Forelimb muscle (tissue), 1 donor: Measurements from ENCODE around the gene ANKRD44. TPM values are rescaled to one million over a fixed set of nuclear protein-coding genes. Genes with fewer than 3 reads are reported as not detected.

Experiments
- DNase-seq: peaks from one replicate; pipeline ENCODE4 v3.0.0-alpha.2; 2013; ENCODE audit warnings: low read depth
- polyA plus RNA-seq: library from polyadenylated mRNA; unstranded; fragments of 120-200 nt; gene quantifications from one replicate; pipeline ENCODE4 v1.2.1, GENCODE V29; 2013; ENCODE audit not compliant: insufficient read length

ANKRD44 gene
- polyA plus RNA-seq, 1 donor: 18.1 TPM

- DNase-seq: no peak
Observed at GRCh38 chr2:197237291-197238042, 73.1 kb downstream of the ANKRD44 start.

- DNase-seq: no peak
Observed at GRCh38 chr2:197236816-197237215, 73.8 kb downstream of the ANKRD44 start.

GRCh38 chr2:197236159-197236558 lies 74.4 kb downstream of the ANKRD44 start:
- DNase-seq: no peak

- DNase-seq: no peak
Observed at GRCh38 chr2:197235711-197236110, 74.9 kb downstream of the ANKRD44 start.

GRCh38 chr2:197234671-197235191 lies 75.8 kb downstream of the ANKRD44 start:
- no peak for DNase-seq

GRCh38 chr2:197233473-197233872 lies 77.1 kb downstream of the ANKRD44 start:
- no peak for DNase-seq

GRCh38 chr2:197232010-197232409 lies 78.6 kb downstream of the ANKRD44 start:
- DNase-seq: no peak

GRCh38 chr2:197229509-197230443 lies 80.8 kb downstream of the ANKRD44 start:
- DNase-seq: no peak

GRCh38 chr2:197223451-197223850 lies 87.1 kb downstream of the ANKRD44 start:
- DNase-seq: no peak

- no peak for DNase-seq
Observed at GRCh38 chr2:197219636-197220035, 90.9 kb downstream of the ANKRD44 start.

GRCh38 chr2:197217541-197217940 lies 93.0 kb downstream of the ANKRD44 start:
- no peak for DNase-seq

GRCh38 chr2:197216361-197216979 lies 94.1 kb downstream of the ANKRD44 start:
- DNase-seq: no peak

- no peak for DNase-seq
Observed at GRCh38 chr2:197215748-197216360, 94.7 kb downstream of the ANKRD44 start.

- no peak for DNase-seq
Observed at GRCh38 chr2:197212344-197213262, 98.0 kb downstream of the ANKRD44 start.

GRCh38 chr2:197211881-197212342 lies 98.7 kb downstream of the ANKRD44 start:
- no peak for DNase-seq

GRCh38 chr2:197210430-197210829 lies 100.2 kb downstream of the ANKRD44 start:
- no peak for DNase-seq

- no peak for DNase-seq
Observed at GRCh38 chr2:197209742-197210408, 100.7 kb downstream of the ANKRD44 start.

- DNase-seq: no peak
Observed at GRCh38 chr2:197209246-197209645, 101.3 kb downstream of the ANKRD44 start.

- DNase-seq: no peak
Observed at GRCh38 chr2:197208841-197209240, 101.7 kb downstream of the ANKRD44 start.

GRCh38 chr2:197208024-197208423 lies 102.6 kb downstream of the ANKRD44 start:
- DNase-seq: no peak
